ENCODE results near the gene SEMA5B.

The SEMA5B gene

GRCh38 chr3:122942937-122943827, 84.4 kb downstream of the SEMA5B start:
- DNase-seq (ENCODE audit: low spot score), result no peak

GRCh38 chr3:122942239-122942638, 85.3 kb downstream of the SEMA5B start:
- DNase-seq (ENCODE audit: low spot score), result no peak

GRCh38 chr3:122941228-122942206, 86.0 kb downstream of the SEMA5B start:
- no peak for DNase-seq (ENCODE audit: low spot score)

GRCh38 chr3:122940628-122941086, 86.9 kb downstream of the SEMA5B start:
- no peak for DNase-seq (ENCODE audit: low spot score)

- no peak for DNase-seq (ENCODE audit: low spot score)
Measured at GRCh38 chr3:122938783-122939425, 88.7 kb downstream of the SEMA5B start.

- no peak for DNase-seq (ENCODE audit: low spot score)
Measured at GRCh38 chr3:122937745-122938144, 89.8 kb downstream of the SEMA5B start.

- DNase-seq (ENCODE audit: low spot score), result no peak
Measured at GRCh38 chr3:122936986-122937385, 90.6 kb downstream of the SEMA5B start.

- no peak for DNase-seq (ENCODE audit: low spot score)
Measured at GRCh38 chr3:122936335-122936734, 91.2 kb downstream of the SEMA5B start.

GRCh38 chr3:122934251-122934650, 93.3 kb downstream of the SEMA5B start:
- no peak for DNase-seq (ENCODE audit: low spot score)

GRCh38 chr3:122932251-122932967, 95.2 kb downstream of the SEMA5B start:
- DNase-seq (ENCODE audit: low spot score), result no peak

GRCh38 chr3:122931636-122932035, 95.9 kb downstream of the SEMA5B start:
- no peak for DNase-seq (ENCODE audit: low spot score)

- no peak for DNase-seq (ENCODE audit: low spot score)
Measured at GRCh38 chr3:122930063-122930997, 97.2 kb downstream of the SEMA5B start.

- DNase-seq (ENCODE audit: low spot score), result no peak
Measured at GRCh38 chr3:122929188-122930062, 98.1 kb downstream of the SEMA5B start.

- no peak for DNase-seq (ENCODE audit: low spot score)
Measured at GRCh38 chr3:122928396-122929187, 99.0 kb downstream of the SEMA5B start.

- no peak for DNase-seq (ENCODE audit: low spot score)
Measured at GRCh38 chr3:122927726-122928125, 99.8 kb downstream of the SEMA5B start.

- no peak for DNase-seq (ENCODE audit: low spot score)
Measured at GRCh38 chr3:122926811-122927210, 100.8 kb downstream of the SEMA5B start.

GRCh38 chr3:122926322-122926721, 101.2 kb downstream of the SEMA5B start:
- no peak for DNase-seq (ENCODE audit: low spot score)

GRCh38 chr3:122925756-122926155, 101.8 kb downstream of the SEMA5B start:
- no peak for DNase-seq (ENCODE audit: low spot score)

All from hematopoietic multipotent progenitor cell treated with erythropoietin and hydrocortisone succinate and interleukin-3 and kit ligand, for 15 days (in vitro differentiated cells).